ENCODE measurements around the gene CADPS.

Gene CADPS

DNA sequence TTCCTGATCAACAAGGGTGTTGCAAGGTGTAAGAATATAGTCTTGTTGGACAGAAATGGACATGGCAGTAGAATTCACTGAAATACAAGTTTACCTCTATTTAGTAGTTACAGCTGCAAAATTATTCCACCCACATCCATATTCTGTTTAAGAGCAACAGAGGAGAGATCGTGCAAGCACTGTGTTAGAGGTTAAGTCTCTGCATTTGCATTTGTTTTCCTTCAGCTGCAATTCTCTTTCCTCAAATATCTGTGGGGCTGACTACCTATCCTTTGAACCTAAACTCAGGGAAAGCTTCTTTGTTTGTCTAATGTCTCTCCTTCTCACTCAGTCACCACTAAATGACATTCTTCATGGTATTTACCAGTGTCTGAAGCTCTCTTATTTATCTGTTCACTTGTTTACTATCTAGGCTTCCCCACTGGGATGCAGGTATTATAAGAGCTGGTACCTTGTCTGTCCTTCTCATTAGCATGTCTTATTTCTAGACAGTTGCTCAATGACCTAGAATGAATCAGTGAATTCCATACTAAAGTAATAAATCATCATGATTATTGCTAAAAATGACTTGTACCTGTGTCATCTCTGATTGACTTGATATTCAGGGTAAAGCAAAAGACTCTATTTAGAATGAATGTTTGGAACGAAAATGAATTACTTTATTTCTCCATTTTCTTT lies 326.5 kb downstream of the CADPS start:
- DNase-seq = no peak

- DNase-seq = no peak
These were observed 328.9 kb downstream of the CADPS start for GRCh38 chr3:62546266-62546665.

GRCh38 chr3:62542185-62542584 lies 333.0 kb downstream of the CADPS start:
- DNase-seq = no peak

GRCh38 chr3:62539762-62540161 lies 335.5 kb downstream of the CADPS start:
- no peak for DNase-seq

DNA sequence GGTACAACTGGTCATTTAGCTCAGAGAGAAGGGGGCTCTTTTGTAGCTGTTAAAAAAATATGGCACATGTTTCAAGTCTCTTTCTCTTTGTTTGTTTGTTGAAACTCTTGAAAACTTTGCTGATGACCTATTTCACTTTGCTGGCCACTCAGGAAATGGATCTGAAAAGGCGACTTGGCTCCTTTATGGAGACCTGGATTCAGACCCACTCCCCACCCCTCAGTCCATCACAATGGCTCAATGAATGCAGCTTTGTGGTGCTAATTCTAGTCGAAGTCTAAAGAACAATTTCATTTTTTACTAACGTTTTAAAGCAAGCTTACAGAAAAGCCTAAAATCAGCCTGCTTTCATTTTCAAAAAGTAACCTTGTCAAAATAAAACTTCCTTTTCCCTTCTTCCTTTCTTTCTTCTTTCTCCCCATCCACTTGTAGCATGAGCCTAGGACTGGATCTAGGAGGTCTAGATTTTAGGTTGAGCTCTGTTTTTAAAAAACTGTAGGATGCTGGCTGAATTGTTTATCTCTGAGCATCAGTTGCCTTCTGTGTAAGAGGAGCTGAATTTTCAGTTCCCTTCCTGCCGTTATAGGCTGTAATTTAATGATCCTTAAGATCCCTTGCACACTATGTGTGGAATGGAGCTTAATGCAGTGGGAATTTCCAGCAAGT lies 336.4 kb downstream of the CADPS start:
- no peak for DNase-seq

DNA sequence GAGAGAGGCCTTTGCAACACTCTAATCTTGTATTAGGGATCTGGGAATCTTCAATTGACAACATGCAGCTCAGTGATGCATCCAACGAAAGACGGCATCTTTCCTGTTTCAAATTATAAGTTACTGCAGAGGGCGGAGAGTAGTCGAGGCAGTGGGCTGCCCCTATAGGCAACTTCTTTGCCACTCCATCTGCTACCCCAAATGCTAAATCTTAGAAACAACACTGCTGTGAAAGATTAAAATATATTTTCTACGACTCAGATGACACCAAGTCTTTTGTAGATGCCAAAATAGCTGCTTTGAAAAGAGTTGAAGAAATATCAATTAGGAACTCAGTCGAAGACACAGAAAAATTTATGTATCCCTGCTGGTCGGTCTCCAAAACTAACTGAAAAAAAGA lies 340.9 kb downstream of the CADPS start:
- no peak for DNase-seq

GRCh38 chr3:62532796-62533195 lies 342.4 kb downstream of the CADPS start:
- no peak for DNase-seq

DNA sequence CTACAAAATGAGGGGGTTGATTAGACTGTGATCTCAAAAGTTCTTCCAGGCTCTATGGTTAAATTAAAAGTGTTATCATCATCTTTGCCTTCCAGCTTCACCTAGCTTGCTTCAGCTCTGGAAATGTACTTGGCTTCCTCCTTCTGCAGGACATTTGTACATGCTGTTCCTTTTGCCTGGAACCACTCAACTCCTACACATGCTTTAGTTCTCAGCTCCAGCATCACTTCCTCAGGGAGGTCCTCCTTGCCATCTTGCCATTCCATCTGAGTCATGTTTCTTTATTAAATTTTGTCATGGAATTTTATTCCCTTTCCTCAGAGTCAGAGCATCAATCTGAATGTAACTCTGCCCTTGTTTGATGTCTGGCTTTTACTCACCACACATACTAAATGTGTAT lies 343.2 kb downstream of the CADPS start:
- DNase-seq = no peak

DNA sequence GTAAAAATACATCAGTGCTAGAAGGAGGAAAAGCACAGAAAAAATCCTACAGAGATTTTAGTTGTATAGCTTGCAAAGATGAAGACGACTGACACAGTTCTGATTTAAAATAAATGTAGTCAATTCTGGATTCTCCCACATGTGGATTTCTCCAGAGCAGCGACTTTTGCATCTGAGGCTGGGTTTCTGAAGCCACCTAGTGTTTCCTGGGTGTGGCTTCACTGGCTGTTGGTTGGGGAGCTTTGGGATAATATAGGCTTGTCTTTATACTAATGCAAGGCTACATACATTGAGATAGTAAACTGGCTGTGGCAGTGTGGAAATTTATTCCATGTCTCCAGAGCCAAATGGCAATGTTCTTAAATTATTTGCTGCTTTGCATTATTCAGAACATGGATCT lies 343.7 kb downstream of the CADPS start:
- DNase-seq = no peak

DNA sequence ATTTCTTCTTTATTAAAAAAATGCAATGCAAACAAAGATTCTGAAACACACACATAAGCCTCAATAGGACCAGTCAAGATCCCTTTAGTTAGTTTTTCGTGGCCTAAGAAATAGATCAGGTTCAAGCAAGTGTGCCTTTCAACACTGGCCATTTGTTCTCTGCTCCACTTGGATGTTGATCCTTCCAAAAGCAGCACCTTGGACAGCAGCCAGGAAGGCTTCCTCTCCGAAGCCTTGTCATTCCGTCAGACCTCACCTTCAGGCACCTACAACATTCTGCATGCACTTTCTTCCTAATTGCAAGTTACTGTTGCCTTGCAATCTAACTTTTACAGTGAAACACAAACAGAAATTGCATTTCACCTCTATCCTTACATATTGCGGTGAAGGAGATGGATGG lies 346.0 kb downstream of the CADPS start:
- no peak for DNase-seq

- DNase-seq = no peak
These were observed 347.7 kb downstream of the CADPS start for GRCh38 chr3:62527474-62527873.

DNA sequence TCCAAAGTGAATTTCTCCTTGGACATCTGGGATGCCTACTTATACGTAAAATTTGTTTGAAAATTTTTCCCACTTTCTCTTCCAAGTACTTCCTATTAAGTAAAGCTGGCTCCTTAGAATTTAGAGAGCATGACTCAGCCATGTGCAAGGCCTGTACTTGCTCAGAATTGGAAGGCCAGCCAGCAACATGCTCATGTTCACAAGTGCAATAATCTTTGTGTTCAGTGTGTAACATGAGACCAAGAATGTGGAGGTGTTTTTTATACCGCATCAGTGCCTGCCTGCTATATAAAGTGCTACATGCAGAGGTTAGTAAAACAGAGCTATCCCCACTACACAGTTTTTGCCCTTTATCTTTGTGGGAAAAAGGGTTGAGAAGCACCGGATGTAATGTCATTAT lies 349.9 kb downstream of the CADPS start:
- peak; percentile 23 for DNase-seq

GRCh38 chr3:62523672-62524071 lies 351.5 kb downstream of the CADPS start:
- no peak for DNase-seq

GRCh38 chr3:62521464-62522105 lies 353.6 kb downstream of the CADPS start:
- no peak for DNase-seq

DNA sequence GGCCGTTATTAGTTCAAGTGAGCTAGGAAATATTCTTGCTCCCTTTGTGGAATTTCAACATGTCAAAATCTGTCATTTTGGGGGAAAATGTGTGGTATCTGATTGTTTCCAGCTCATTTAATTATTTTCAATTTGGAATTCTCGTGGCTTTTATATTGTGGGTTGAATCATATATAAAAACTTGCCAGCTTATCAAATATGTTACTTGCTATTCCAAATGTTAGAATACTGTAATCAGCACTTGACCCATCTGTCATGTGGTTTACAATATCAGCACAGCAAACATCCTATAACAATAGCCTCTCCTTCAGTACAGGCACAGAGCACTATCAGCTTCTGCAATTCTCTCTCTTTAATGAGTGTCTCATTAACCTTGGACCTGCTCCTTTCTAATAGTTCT lies 371.7 kb downstream of the CADPS start:
- DNase-seq = no peak

DNA sequence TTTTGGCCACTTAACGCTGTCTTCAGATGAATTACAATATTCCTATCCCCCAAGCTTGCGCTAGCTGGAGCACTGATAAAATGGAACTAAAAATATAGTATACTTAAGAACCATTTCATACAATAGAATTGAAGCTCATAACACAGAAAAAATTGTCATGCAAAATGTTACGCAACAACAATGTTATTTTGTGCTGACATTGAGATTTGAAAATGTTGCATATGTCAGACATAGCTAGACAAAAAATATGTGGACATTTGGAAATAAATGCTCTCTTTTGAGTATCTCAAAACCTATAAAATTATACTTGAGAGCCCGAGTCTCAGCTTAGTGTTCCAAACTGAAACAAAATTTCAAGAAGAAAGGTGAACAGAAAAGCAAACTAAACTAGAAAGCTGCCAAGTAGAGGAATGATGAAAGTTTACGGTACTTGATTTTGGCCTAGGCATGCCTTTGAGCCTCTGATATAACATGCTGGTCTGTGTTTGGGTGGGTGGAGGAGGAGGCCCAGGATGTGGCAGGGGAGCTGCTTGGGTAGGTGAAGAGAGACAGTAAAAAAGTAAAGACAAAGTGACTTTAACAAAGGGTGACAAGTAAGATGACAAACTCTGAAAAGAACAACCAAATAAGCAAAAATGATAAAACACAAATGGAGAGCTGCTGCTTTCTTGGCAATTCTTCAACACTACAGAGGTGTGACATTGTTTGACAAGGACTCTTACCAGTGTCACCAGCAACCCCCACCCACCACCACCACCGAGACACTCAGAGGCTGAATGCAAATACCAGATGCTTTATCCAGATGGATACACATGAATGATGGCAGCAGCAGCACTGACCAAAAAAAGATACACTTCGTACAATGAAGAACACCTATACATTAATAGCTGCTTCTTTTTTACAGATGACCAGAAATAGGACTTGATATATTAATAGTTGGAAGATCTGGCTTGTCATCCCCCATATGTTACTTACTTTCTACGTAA lies 372.6 kb downstream of the CADPS start:
- DNase-seq = no peak

DNA sequence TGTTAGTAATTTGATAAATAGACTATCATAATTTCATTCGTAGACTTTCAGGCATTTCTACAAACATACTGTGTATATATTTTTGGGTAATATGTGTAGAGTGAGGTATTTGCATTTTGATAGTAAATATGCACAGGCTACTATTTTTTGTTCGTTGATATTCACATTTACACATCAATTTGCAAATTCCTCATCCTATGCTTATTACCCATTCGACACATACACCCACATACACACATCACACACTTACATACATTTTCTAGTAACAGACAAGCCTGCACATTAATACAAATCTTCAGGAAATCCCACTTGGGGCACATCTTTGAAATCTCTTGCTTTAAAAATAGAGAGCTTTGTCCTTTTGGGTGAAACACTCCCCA lies 373.9 kb downstream of the CADPS start:
- DNase-seq = no peak

GRCh38 chr3:62500556-62501288 lies 374.5 kb downstream of the CADPS start:
- DNase-seq = no peak

DNA sequence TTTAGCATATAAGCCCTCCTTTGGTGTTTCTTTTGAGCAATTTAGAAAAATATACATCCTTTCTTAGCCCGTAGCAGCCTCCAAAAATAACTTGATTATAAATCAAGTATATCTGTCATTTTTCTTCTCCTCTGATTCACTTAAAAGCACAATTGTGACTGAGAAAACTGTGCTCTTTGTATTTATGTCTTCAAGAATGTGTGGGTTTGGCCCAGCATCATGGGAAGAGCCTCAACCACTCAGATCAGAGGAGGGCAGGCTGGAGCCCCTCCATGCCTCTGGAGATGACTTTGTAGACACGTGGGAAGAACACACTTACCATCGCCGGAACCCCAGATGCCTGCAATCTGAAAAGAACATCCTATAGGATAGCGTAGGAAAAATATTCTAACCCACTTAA lies 378.1 kb downstream of the CADPS start:
- no peak for DNase-seq

DNA sequence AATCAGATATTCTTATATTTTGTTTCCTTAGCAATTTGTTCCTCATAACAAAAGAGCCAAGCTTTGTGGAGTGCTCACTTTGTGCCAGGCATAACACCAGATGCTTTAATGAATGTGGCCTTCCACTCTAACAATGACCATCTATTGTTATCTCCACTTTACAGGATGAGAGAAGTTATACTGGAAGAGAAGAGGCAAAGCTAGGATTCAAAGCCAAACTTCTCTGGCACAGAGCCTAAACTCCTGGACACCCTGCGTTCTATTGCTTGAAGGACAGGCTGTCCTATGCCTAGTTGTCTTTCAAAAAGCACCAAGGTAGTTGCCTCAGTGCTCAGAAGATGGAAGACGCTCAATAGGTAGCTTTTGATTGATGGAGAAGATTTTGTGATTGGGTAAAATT lies 378.7 kb downstream of the CADPS start:
- DNase-seq = no peak

DNA sequence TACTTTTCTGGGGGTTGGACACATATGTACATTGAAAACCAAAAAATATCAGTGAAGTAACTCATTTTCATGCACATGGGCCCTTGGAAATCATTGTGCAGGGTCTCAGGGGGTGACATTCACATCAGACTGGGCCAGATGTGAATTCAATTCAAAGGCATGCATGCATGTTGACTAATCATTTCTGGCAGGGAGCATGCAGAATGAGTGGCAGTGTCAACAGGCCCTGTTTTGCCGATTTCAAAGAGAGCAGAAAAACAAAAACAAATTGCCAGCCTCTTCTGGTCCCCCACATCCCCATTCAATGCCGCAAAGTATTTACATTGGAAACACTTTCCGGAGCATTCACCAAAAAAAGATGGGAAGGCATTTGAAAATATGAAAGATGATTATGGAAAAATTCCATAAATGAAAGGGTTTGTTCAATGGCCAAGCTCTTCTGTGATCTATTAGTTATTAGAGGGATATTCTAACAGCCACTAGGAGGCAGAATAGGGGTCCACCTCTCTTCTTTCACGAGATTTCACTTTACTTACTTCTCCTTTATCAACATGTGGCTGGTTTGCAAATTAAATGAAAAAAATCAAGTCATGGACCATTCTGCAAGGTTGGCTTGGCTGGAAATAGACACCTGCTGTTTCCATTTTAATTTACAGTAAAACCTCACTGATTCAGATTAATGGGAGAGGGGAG lies 382.0 kb downstream of the CADPS start:
- DNase-seq = no peak

DNA sequence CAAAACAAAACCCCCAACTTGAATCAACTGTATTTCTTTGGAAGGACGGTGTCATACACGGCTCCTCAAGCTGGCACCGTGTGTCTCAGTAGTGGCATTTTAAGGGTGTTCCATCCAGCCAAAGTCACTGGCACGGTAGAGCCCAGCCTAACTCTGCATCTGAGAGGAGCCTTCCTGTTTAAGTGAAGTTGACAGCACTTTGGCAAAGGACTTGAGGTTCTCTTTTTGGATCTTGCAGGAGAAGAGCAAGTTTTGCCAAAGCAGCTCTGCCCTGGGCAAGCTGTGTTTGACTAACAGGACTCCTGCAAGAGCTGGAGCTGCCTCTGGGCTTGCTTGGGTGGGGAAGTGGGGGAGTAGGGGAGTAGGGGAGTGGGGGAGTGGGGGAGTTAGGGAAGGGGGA lies 392.3 kb downstream of the CADPS start:
- no peak for DNase-seq
